Right lobe of liver (tissue), 6 donors: ENCODE results near the gene CPNE6. TPM values are rescaled to one million over a fixed set of nuclear protein-coding genes. Genes with fewer than 3 reads are reported as not detected.
A peak's percentile ranks its signal among the peaks of the same experiment; 100 is the strongest.

ENCODE experiments used
- ATAC-seq, 4 donors: fragments of 200-7000 bp; cut with Tn5 transposase; one replicate each; pipeline ENCODE4 v1.9.1; 2020; ENCODE audit warnings: mild to moderate bottlenecking in 4 of 4, moderate library complexity in 4 of 4
- DNase-seq, 3 donors: peaks; one replicate each; pipeline ENCODE4 v3.0.0-alpha.2; 2020
- H3K27ac ChIP-seq, 3 donors: fragments of 200-600 bp; one replicate each; pipeline ENCODE4 v1.8.0; 2022
- H3K27me3 ChIP-seq, 2 donors: fragments of 200-600 bp; one replicate each; pipeline ENCODE4 v1.8.0; 2022
- H3K36me3 ChIP-seq, 4 donors: fragments of 200-600 bp; sonication (generic) in 1 of 4; one replicate each; pipeline versions ENCODE4 v1.5.1 to v1.8.0; 2017 to 2022; ENCODE audit warnings: control low read depth in 1 of 4
- H3K4me1 ChIP-seq, 4 donors: fragments of 200-600 bp; sonication (generic) in 1 of 4; one replicate each; pipeline versions ENCODE4 v1.5.1 to v1.8.0; 2017 to 2022; ENCODE audit warnings: control low read depth in 1 of 4
- H3K4me3 ChIP-seq, 3 donors: fragments of 200-600 bp; one replicate each; pipeline ENCODE4 v1.8.0; 2022
- H3K9me3 ChIP-seq, 4 donors: fragments of 200-600 bp; sonication (generic) in 1 of 4; one replicate each; pipeline versions ENCODE4 v1.5.1 to v1.8.0; 2017 to 2022; ENCODE audit warnings: control low read depth in 1 of 4
- CTCF ChIP-seq, 4 donors: fragments of 200-600 bp in 3 of 4; fragments of 450-650 bp in 1 of 4; IDR thresholded peaks; one replicate each; pipeline versions ENCODE4 v1.5.1 to v1.8.0; 2016 to 2022; ENCODE audit warnings: antibody characterized with exemption in 4 of 4, mild to moderate bottlenecking in 2 of 4
- POLR2A ChIP-seq: fragments of 450-650 bp; IDR thresholded peaks from one replicate; pipeline ENCODE4 v1.6.1; 2017; ENCODE audit warnings: antibody characterized with exemption, mild to moderate bottlenecking
- whole genome bisulfite sequencing: methylation state at CpG from one replicate; pipeline ENCODE4 v1.1.6; 2018; ENCODE audit warnings: low coverage, low lambda C conversion rate; ENCODE audit not compliant: insufficient coverage; ENCODE audit errors: missing lambda C conversion rate; 5-methylcytosine and 5-hydroxymethylcytosine counted together
- intact Hi-C, 2 donors: fragments of 100-400 bp; cut with DNase I; formaldehyde crosslinking; loops; one replicate each; pipeline versions ENCODE4 v1.11.2 to v1.14.1; 2022
- total RNA-seq, 6 experiments: library from RNA; depleted of rRNA in 2 of 6; stranded (reverse); fragments of >200 nt in 2 of 6; fragmentation: NEBNext Ultra II Directional in 3 of 6; extraction: Animal tissue kit (Norgen Biotek cat#: 25700) in 3 of 6; gene quantifications; one replicate each; pipeline versions ENCODE4 v1.1.0 to v1.2.4, GENCODE V29; 2016 to 2023
- donor health status: DM: no; HTN: yes; CAD: no.
- donor health status: DM: no; HTN: no; CAD: no.
- donor health status: DM: no; HTN: no; CAD: no.
- donor health status: DM: no; HTN: yes; CAD: no.
- donor health status: DM: no; HTN: yes; CAD: no.

CPNE6 gene
- total RNA-seq, 6 experiments from 2014 or later, result 0.09 to 0.40 (median 0.18) TPM; not detected in 2

GRCh38 chr14:24094841-24095270 is 23.5 kb downstream of the CPNE6 start:
- H3K4me1 ChIP-seq, result peaks cover 0 to 65% (median 29%) of the 10 kb centered on the region in 4 donors
- no peak for DNase-seq
- peak overlapping the region; percentile 77 to 98 (median 90) for H3K4me3 ChIP-seq
- peak in 1 of 4 donors; percentile 0 for ATAC-seq
- intact Hi-C loops, result loop anchor here (5.0 to 10.0 kb wide), 2 partner anchors 38 to 60 kb away; no protein-coding TSS in a partner anchor
- peak overlapping the region; percentile 89 to 97 (median 94) for H3K27ac ChIP-seq
- WGBS, result 0% methylated on average over 10 of the region's 14 CpGs
- TF ChIP-seq CTCF (IDR thresholded peaks at IDR 0.05) (no peak), POLR2A (no peak)
- no peaks in the 10 kb centered on the region for H3K27me3 ChIP-seq
- no peaks in the 10 kb centered on the region for H3K9me3 ChIP-seq
- H3K36me3 ChIP-seq, result peaks cover 0 to 34% (median 7%) of the 10 kb centered on the region in 4 donors

- peaks cover 0 to 71% (median 29%) of the 10 kb centered on the region in 4 donors for H3K4me1 ChIP-seq
- peak overlapping the region; percentile 89 to 97 (median 94) for H3K27ac ChIP-seq
- no peaks in the 10 kb centered on the region for H3K9me3 ChIP-seq
- peaks cover 0 to 40% (median 9%) of the 10 kb centered on the region in 4 donors for H3K36me3 ChIP-seq
- ATAC-seq (peak; percentile 62 to 76 (median 70)), DNase-seq (peak; percentile 89 to 98 (median 97))
- TF ChIP-seq POLR2A (peak; percentile 93), CTCF (IDR thresholded peaks at IDR 0.05) (peak in 1 of 4 donors; percentile 7)
- no peaks in the 10 kb centered on the region for H3K27me3 ChIP-seq
- WGBS, result 9% methylated on average over 10 of the region's 12 CpGs
- peak overlapping the region; percentile 77 to 98 (median 90) for H3K4me3 ChIP-seq
- intact Hi-C loops, result loop anchor here in 1 of 2 donors (10.0 kb wide), 1 partner anchor 59 kb away; no protein-coding TSS in a partner anchor
Observed at GRCh38 chr14:24095271-24096068, 24.1 kb downstream of the CPNE6 start.

GRCh38 chr14:24096545-24097181 is 25.3 kb downstream of the CPNE6 start:
- H3K4me1 ChIP-seq, result peaks cover 0 to 82% (median 29%) of the 10 kb centered on the region in 4 donors
- TF ChIP-seq POLR2A (no peak), CTCF (IDR thresholded peaks at IDR 0.05) (no peak)
- DNase-seq (no peak), ATAC-seq (no peak)
- no peaks in the 10 kb centered on the region for H3K9me3 ChIP-seq
- peaks cover 0 to 47% (median 9%) of the 10 kb centered on the region in 4 donors for H3K36me3 ChIP-seq
- H3K4me3 ChIP-seq, result peak overlapping the region in 1 of 3 donors; percentile 98
- H3K27me3 ChIP-seq, result no peaks in the 10 kb centered on the region
- 81% methylated on average over 3 of the region's 8 CpGs for WGBS
- H3K27ac ChIP-seq, result peak overlapping the region in 2 of 3 donors; percentile 52 to 97
- intact Hi-C loops, result loop anchor here in 1 of 2 donors (10.0 kb wide), 1 partner anchor 58 kb away; no protein-coding TSS in a partner anchor

- intact Hi-C loops, result loop anchor here in 1 of 2 donors (10.0 kb wide), 1 partner anchor 56 kb away; no protein-coding TSS in a partner anchor
- 73% methylated on average over 4 of the region's 16 CpGs for WGBS
- Histone ChIP-seq H3K27ac (peak overlapping the region in 1 of 3 donors; percentile 39), H3K9me3 (no peaks in the 10 kb centered on the region), H3K4me1 (peaks cover 0 to 82% (median 25%) of the 10 kb centered on the region in 4 donors), H3K36me3 (peaks cover 0 to 60% (median 12%) of the 10 kb centered on the region in 4 donors), H3K4me3 (no peak overlapping the region), H3K27me3 (no peaks in the 10 kb centered on the region)
- TF ChIP-seq POLR2A (no peak), CTCF (IDR thresholded peaks at IDR 0.05) (no peak)
- no peak for ATAC-seq
- DNase-seq, result no peak
Observed at GRCh38 chr14:24098229-24098926, 27.0 kb downstream of the CPNE6 start.
